Jurkat, Clone E6-1 (cell line): ENCODE data around the gene ADAMTS12.
"Not testable (repeated sequence)": the region's sequence is repeated elsewhere in the genome, so short reads cannot be mapped to it uniquely, and the experiment has no call there.

Source experiments
- DNase-seq: peaks from one replicate; pipeline ENCODE4 v3.0.0-alpha.2; 2011; ENCODE audit warnings: low read depth, low spot score
- H3K4me3 ChIP-seq: 2 replicates; pipeline ENCODE4 v1.5.1; 2011; ENCODE audit warnings: mild to moderate bottlenecking, low read length, control low read depth, moderate library complexity

The ADAMTS12 gene

GRCh38 chr5:33921002-33921401 lies 29.2 kb upstream of the ADAMTS12 start:
- DNase-seq, result no peak
- H3K4me3 ChIP-seq, result no peak overlapping the region

DNA sequence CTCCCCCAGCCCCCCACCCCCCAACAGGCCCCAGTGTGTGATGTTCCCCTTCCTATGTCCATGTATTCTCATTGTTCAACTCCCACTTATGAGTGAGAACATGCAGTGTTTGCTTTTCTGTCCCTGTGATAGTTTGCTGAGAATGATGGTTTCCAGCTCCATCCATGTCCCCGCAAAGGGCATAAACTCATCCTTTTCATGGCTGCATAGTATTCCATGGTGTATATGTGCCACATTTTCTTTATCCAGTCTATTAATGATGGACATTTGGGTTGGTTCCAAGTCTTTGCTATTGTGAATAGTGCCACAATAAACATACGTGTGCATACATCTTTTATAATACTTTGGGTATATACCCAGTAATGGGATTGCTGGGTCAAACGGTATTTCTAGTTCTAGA lies 23.1 kb upstream of the ADAMTS12 start:
- H3K4me3 ChIP-seq, DNase-seq: not testable (repeated sequence)

DNA sequence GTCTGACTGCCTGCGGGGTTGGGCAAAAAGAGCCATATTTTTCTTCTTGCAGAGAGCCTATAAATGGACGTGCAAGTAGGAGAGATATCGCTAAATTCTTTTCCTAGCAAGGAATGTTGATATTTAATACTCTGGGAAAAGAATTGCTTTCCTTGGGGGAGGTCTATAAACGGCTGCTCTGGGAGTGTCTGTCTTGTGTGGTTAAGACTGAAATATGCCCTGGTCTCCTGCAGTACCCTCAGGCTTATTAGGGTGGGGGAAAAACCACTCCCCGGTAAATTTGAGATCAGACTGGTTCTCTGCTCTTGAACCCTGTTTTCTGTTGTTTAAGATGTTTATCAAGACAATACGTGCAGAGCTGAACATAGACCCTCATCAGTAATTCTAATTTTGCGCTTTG lies 14.5 kb upstream of the ADAMTS12 start:
- DNase-seq, H3K4me3 ChIP-seq: not testable (repeated sequence)

DNA sequence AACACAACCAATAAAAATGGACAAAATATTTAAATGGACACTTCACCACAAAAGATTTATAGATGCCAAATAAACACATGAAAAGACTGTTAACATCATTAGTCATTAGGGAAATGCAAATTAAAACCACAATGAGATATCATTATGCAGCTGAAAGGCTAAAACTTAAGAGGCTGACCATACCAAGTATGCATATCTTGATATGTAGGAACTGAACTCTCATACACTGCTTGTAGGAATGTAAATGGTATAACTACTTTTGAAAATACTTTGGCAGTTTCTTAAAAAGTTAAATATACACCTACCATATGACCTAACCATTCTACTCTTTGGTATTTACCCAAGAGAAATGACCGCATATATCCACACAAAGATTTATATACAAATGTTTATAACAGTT lies 13.6 kb upstream of the ADAMTS12 start:
- no peak for DNase-seq
- H3K4me3 ChIP-seq, result no peak overlapping the region

DNA sequence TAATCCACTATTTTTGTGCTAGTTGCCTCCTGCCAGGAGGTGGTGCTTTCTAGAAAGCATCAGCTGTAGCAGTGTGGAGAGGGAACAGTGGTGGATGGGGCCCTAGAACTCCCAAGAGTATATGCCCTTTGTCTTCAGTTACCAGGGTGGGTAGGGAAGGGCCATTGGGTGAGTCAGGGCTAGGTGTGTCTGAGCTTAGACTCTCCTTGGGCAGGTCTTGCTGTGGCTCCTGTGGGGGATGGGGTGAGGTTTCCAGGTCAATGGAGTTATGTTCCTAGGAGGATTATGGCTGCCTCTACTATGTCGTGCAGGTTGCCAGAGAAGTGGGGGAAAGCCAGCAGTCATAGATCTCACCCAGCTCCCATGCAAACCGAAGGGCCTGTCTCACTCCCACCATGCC lies 11.3 kb upstream of the ADAMTS12 start:
- no peak for DNase-seq
- no peak overlapping the region for H3K4me3 ChIP-seq

DNA sequence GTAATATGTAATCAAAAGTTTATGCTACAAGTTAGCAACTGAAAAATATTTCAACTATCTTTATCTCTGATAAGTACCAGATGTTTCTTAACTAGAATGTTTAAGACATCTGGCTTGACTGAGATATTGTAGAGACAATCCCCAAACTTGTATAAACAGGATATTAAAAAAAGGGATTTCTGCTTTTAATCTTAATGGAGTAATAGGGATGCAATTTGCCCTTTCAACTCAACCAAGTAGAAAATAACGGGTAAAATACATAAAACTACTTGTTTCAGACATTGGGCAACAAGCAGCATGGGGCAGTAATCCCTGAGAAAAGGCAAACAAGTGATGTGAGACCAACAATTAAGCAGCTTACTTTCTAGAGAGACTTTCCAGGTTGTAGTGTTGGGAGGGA lies 9.4 kb upstream of the ADAMTS12 start:
- DNase-seq, result no peak
- H3K4me3 ChIP-seq, result no peak overlapping the region

GRCh38 chr5:33894566-33894965 lies 2.8 kb upstream of the ADAMTS12 start:
- no peak overlapping the region for H3K4me3 ChIP-seq
- no peak for DNase-seq

DNA sequence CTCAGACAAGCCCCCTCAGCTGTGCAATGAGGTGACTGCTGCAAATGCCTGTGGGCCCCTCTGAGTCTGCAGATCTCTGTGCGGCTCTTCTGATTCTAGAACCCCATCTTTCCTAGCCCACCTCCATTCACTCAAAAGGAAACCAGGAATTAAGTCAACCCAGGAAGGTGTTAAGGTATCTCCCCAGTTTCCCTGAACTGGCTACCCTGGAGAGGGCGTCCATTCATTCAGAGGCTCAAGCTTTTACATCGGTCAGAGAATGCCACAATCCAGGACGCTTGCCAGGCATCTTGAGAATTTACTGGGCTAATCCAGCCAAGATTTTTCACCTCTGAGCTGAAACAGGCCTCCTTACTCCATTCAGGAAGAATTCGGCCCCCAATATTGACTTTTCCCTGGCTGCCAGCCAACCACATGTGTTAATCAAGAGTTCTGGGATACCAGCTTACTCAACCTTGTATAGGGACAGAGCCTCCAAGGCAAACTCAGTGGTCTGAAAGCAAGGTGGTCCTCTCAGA lies 889 bp upstream of the ADAMTS12 start:
- DNase-seq, result no peak
- H3K4me3 ChIP-seq, result no peak overlapping the region

DNA sequence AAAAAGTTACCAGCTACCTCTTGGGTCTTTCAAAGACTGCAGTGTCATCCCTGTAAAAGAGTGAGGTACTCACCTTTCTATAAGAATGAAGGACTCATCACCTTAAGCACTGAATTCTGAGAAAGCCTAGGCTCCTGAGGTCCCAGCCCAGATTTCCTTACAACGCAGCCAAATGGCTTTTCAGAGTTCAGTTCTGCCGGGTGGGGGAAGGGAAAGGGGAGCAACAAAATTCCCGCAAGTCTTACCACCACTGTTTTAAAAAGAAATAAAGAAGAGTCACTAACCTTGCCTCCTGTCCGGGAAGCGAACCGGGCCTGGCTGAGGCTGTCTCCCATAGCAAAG lies 373 bp downstream of the ADAMTS12 start:
- H3K4me3 ChIP-seq, result no peak overlapping the region
- DNase-seq, result no peak

DNA sequence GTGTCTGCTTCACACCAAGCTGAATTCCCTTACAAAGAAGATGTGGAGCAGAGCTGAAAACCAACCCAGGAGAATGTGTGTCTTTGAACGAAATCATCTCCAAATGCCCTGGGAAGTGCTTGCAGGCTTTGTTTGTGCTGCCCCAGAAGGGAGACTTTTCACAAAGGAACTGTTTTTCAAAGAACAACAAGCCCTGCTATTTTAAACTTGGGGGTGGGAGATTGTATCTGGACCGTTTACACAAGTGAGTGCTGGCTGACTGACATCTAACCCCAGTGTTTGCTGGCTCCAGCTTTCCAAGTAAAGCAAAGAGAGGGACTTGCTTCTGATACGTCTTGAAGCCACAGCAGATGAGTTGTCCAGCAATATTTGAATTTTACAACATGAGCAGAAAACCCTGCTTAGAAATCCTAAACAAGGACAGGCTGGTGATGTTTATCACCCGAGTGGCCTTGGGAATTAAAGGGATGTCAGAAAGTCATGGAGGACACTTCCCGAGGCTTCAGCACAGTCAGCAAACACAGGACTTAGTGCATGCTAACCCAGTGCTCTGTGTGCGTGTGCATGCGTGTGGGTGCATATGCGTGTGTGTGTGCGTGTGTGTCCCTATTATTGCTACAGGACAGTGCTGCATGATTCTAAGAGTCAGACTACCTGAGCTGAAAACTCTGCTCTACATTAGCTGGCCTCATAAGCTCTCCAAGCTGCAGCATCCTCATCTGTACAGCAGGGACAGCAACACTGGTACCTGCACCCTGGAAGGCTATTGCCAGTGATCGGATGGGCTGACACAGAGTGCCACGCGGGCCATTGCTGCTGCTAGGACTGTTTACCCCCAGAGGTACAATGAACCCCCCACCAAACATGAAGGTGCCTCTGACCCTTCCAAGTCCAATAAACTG lies 1.4 kb downstream of the ADAMTS12 start:
- no peak for DNase-seq
- no peak overlapping the region for H3K4me3 ChIP-seq

DNA sequence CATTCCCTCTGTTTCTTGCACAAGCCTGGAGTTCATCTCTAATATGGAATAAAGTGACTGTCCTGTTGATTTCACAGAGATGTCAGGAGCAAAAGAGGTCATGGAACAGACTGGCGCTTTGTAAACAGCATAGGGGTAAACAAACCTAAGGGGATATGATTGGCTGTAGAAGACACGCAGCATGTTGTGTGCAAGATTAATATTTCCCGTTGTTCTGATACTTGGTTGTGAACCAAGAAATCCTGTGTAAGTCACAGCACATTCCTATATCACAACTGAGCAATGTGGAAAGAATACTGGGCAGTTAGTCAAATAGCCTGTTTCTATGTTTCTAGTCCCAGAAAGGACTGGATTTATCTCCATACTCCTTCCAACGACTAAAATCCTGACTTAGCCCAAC lies 3.2 kb downstream of the ADAMTS12 start:
- DNase-seq, result no peak
- H3K4me3 ChIP-seq, result no peak overlapping the region

DNA sequence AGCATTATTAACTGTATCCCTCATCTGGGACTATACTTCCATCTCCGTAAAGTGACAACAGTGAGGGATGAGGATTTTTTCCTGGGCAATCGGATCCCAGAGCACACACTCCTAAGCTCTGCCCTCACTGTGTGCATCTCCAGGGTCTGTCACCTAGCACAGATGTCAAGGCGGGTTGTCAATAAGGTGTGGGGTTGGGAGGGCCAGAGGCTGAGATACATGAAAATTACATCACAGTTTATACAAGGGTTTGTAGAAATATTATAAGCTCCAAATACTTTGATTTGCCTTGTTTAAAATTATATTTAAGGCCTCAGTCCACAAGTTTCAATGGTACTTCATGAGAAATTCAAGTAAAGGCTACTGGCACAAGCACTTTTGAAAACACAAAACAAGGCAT lies 4.5 kb downstream of the ADAMTS12 start:
- no peak overlapping the region for H3K4me3 ChIP-seq

GRCh38 chr5:33886283-33886682 lies 5.5 kb downstream of the ADAMTS12 start:
- DNase-seq, result no peak
- no peak overlapping the region for H3K4me3 ChIP-seq

More for the DNA sequence above, 4.5 kb downstream of the ADAMTS12 start:
- no peak for DNase-seq

DNA sequence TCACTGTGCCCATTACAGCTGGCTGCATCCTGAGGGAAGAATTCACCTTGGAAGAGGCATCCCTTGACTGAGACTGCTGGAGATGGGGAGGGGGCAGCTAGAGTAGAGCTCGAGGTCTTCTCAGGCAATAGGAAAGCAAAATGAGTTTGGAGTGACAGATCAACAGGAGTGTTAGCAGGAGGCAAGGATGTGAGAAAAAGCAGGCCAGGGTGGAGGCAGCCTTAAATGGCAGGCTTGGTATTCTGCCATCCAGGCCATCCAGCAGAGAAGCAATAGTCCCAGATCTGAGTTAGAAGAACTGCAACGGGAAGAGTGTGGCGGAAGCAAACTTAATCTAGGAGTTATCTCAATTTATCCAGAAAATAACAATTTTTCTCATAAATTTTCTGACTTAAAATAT lies 6.1 kb downstream of the ADAMTS12 start:
- no peak for DNase-seq

DNA sequence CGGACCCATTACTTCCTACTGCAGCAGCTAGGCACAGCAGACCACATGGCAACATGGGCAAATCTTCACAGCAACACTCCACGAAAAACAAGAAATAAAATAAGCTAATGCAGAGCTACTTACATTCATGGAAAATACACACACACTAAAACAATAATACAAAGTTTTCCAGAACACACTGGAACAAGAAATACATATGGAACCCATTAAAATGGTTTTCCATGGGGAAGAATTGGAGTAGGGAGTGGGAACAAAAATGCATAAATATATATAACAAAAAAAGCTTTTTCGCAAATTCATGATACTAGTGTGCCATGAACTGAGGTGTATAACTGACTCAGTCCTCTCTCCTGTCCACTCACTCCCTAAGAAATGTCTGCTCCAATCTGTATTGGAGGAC lies 8.3 kb downstream of the ADAMTS12 start:
- DNase-seq, result no peak
- H3K4me3 ChIP-seq, result no peak overlapping the region

More for the DNA sequence above, 6.1 kb downstream of the ADAMTS12 start:
- no peak overlapping the region for H3K4me3 ChIP-seq

- DNase-seq, result no peak
- no peak overlapping the region for H3K4me3 ChIP-seq
Measured at GRCh38 chr5:33880319-33880718, 11.5 kb downstream of the ADAMTS12 start.

- no peak overlapping the region for H3K4me3 ChIP-seq
- DNase-seq, result no peak
Measured at GRCh38 chr5:33877449-33877848, 14.3 kb downstream of the ADAMTS12 start.

DNA sequence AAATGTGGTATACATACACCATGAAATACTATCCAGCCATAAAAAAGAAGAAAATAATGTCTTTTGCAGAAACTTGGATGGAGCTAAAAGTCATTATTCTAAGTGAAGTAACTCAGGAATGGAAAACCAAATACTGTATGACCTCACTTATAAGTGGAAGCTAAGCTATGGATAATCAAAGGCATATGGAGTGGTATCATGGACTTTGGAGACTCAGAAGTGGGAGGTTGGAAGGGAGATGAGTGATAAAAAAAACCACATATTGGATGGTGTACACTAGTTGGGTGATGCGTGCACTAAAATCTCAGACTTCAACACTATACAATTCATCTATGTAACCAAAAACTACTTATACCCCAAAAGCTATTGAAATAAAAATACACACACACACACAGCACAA lies 24.5 kb downstream of the ADAMTS12 start:
- DNase-seq, result no peak
- no peak overlapping the region for H3K4me3 ChIP-seq

DNA sequence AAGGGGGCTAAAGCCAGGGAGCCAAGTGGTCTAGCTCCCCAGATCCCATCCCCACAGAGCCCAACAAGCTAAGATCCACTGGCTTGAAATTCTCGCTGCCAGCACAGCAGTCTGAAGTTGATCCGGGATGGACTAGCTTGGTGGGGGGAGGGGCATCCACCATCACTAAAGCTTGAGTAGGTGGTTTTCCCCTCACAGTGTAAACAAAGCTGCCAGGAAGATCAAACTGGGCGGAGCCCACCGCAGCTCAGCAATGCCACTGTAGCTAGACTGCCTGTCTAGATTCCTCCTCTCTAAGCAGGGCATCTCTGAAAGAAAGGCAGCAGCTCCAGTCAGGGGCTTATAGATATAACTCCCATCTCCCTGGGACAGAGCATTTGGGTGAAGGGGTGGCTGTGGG lies 32.6 kb downstream of the ADAMTS12 start:
- DNase-seq, result peak; percentile 87
- H3K4me3 ChIP-seq, result not testable (repeated sequence)

DNA sequence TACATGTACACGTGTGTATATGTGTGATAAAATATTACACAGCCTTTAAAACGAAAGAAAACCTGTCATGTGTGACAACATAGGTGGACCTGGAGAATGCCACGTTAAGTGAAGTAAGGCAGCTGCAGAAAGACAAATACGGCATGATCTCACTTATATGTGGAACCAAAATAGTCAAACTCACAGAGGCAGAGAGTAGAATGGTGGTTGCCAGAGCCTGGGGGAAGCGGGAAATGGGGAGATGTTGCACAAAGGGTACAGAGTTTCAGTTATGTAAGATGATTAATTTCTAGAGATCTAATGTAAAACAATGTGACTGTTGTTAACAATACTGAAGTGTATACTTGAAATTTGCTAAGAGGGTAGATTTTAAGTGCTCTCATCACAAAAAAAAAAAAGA lies 34.8 kb downstream of the ADAMTS12 start:
- DNase-seq, result no peak
- no peak overlapping the region for H3K4me3 ChIP-seq

DNA sequence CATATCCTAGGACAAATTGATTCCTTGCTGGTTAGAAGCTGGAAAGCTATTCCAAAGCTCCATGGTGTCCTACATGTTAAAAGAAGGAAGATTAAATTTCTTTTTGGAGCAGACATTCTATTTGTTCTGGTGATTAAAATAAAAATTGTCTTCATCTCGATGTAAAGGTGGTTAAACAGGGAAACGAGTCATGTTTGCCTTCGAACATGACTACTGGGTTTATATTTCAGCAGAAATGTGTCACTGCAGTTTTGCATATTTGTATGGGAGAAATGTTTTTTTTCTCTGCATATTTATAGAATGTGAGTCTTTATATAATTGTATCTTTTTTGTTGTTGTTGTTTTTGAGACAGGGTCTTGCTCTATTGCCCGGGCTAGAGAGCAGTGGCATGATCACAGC lies 36.4 kb downstream of the ADAMTS12 start:
- H3K4me3 ChIP-seq, result no peak overlapping the region
- DNase-seq, result no peak
